Measurements from ENCODE around the gene MACROH2A1. TPM values are rescaled to one million over a fixed set of nuclear protein-coding genes. Genes with fewer than 3 reads are reported as not detected.

Gene MACROH2A1
- total RNA-seq, 1 experiment from 2014 or later, result 83.8 TPM

DNA sequence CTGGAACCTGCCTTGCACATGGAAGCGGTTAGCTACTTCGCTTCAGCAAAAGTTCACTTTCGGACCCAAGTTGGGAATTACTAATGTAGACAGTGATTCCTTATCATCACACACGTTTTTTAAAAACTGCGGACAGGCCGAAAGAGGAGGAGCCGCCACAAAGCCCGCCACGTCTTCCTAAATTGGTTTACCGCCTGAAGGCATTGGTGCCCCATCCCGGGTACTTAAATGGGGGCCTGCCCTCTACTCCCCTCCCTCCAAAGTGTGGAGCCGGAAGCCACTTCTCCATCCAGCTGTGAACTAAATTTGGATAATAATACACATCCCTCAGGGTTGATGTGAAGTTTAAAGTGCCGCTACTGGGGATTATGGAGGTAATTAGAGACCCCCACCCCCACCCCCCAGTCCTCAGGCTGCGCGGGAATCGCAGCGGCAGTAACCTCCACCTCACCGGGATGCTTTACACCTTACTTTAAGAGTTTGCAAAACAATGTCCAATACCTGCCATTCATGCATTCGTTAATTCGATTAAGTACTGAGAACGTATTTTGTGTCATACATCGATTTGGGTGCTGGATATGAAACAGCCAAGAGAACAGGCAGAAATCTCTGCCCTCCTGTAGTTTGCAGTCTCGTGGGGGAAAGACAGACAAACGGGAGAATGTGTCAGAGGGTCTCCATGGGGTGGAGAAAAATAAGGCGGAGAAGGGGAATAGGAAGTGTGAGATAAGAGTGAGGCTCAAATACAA is 937 bp upstream of the MACROH2A1 start (continued):
- no peak for TF ChIP-seq ZNF425 (CRISPR knock-in tag; conservative IDR thresholded peaks at IDR 0.05)
- TF ChIP-seq, protein P1, sequence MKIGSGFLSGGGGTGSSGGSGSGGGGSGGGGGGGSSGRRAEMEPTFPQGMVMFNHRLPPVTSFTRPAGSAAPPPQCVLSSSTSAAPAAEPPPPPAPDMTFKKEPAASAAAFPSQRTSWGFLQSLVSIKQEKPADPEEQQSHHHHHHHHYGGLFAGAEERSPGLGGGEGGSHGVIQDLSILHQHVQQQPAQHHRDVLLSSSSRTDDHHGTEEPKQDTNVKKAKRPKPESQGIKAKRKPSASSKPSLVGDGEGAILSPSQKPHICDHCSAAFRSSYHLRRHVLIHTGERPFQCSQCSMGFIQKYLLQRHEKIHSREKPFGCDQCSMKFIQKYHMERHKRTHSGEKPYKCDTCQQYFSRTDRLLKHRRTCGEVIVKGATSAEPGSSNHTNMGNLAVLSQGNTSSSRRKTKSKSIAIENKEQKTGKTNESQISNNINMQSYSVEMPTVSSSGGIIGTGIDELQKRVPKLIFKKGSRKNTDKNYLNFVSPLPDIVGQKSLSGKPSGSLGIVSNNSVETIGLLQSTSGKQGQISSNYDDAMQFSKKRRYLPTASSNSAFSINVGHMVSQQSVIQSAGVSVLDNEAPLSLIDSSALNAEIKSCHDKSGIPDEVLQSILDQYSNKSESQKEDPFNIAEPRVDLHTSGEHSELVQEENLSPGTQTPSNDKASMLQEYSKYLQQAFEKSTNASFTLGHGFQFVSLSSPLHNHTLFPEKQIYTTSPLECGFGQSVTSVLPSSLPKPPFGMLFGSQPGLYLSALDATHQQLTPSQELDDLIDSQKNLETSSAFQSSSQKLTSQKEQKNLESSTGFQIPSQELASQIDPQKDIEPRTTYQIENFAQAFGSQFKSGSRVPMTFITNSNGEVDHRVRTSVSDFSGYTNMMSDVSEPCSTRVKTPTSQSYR (CRISPR knock-in tag; IDR thresholded peaks at IDR 0.05), result 0 out of 2 replicates have a peak, but pooled peaks have one; percentile 32
- TF ChIP-seq, protein P2, sequence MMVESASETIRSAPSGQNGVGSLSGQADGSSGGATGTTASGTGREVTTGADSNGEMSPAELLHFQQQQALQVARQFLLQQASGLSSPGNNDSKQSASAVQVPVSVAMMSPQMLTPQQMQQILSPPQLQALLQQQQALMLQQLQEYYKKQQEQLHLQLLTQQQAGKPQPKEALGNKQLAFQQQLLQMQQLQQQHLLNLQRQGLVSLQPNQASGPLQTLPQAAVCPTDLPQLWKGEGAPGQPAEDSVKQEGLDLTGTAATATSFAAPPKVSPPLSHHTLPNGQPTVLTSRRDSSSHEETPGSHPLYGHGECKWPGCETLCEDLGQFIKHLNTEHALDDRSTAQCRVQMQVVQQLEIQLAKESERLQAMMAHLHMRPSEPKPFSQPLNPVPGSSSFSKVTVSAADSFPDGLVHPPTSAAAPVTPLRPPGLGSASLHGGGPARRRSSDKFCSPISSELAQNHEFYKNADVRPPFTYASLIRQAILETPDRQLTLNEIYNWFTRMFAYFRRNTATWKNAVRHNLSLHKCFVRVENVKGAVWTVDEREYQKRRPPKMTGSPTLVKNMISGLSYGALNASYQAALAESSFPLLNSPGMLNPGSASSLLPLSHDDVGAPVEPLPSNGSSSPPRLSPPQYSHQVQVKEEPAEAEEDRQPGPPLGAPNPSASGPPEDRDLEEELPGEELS (CRISPR knock-in tag; IDR thresholded peaks at IDR 0.05), result peak; percentile 56; the same call in 1 of the 2 replicates

- Mint-ChIP-seq H3K4me1 (peaks cover 43% of the 10 kb centered on the region), H3K36me3 (no peaks in the 10 kb centered on the region), H3K4me3 (peak overlapping the region; percentile 73), H3K27me3 (ENCODE audit: low read depth) (peaks cover 67% of the 10 kb centered on the region), H3K27ac (no peak overlapping the region; the same call in 1 of the 2 replicates), H3K9me3 (no peaks in the 10 kb centered on the region)
- ChIA-PET POLR2A (no interaction called here), CTCF (no interaction called here)
- TF ChIP-seq ZNF263 (CRISPR knock-in tag; IDR thresholded peaks at IDR 0.05; ENCODE audit: low read depth) (no peak), ZNF219 (CRISPR knock-in tag; IDR thresholded peaks at IDR 0.05; ENCODE audit: borderline replicate concordance) (0 out of 2 replicates have a peak, but pooled peaks have one; percentile 1), NFATC4 (CRISPR knock-in tag; IDR thresholded peaks at IDR 0.05) (no peak), ZNF532 (CRISPR knock-in tag; IDR thresholded peaks at IDR 0.05; ENCODE audit: borderline replicate concordance) (no peak), ETV6 (CRISPR knock-in tag; IDR thresholded peaks at IDR 0.05) (peak; percentile 25; the same call in 1 of the 2 replicates), USF2 (CRISPR knock-in tag; IDR thresholded peaks at IDR 0.05) (peak; percentile 54), ZNF512 (CRISPR knock-in tag; IDR thresholded peaks at IDR 0.05; ENCODE audit: borderline replicate concordance) (no peak), GRHL2 (CRISPR knock-in tag; IDR thresholded peaks at IDR 0.05; ENCODE audit: insufficient replicate concordance, severe bottlenecking) (no peak), IRF1 (CRISPR knock-in tag; IDR thresholded peaks at IDR 0.05) (no peak)
- TF ChIP-seq, protein P3, sequence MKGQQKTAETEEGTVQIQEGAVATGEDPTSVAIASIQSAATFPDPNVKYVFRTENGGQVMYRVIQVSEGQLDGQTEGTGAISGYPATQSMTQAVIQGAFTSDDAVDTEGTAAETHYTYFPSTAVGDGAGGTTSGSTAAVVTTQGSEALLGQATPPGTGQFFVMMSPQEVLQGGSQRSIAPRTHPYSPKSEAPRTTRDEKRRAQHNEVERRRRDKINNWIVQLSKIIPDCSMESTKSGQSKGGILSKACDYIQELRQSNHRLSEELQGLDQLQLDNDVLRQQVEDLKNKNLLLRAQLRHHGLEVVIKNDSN (CRISPR knock-in tag; IDR thresholded peaks at IDR 0.05), result peak; percentile 46; the same call in 1 of the 2 replicates
- peak; percentile 65 for DNase-seq (ENCODE audit: low spot score)
- peak; percentile 3 for ATAC-seq
Measured at GRCh38 chr5:135398160-135398854, 724 bp downstream of the MACROH2A1 start.
